ENCODE data around the gene NBPF1.
A peak's percentile ranks its signal among the peaks of the same experiment; 100 is the strongest.
"Not testable (repeated sequence)": the region's sequence is repeated elsewhere in the genome, so short reads cannot be mapped to it uniquely, and the experiment has no call there.

The NBPF1 gene

DNA sequence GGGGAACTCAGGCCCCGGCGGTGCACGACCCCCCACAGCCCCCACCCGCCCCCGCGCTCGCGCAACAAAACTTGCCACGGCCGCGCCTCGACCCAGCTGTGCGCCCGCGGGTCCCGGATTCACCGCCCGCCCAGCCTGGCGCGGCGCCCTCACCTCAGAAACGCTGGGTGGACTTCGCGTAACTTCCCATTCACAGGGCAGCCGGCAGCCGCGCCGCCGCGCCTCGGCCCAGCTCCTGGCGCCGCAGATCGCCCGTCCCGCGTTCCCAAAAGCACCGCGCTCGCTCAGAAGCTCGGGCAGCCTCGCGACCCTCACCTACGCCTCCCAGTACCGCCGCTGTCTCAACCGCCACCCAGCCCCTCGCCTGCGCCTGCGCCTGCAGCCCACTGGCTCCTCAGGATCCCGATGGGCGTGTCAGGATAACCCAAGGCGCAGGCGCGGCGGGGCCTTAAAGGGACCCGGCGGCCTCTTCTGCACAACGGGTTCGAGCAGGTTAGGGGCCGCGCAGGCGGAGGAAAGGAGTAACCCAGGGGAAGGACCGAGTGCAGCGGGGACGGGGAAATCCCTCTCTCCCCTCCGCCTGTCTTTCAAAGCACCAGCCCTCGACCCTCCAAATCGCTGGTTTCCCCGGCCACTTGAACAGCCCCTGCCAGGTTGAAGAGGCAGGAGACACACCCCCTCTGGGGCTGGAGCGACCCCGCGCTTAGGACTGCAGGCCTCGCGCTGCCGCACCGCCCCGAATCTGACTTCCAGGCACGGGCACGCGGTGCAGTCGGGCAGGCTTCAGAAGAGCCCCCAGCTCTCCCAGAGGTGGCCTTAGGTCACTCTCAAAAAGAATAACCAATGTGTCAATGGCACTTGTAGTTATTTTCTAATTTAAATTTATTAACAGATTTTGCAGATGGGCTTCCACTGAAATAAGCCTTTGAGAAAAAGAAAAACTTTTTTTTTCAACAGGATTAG lies at the start of gene NBPF1:
Gene NBPF1 (minus strand): TSS at position 380 of the 963 bp plus-strand sequence.
- TF ChIP-seq CTCF (IDR thresholded peaks at IDR 0.05; ENCODE audit: insufficient read depth, low read length, missing control alignments), result no peak
- POLR2A ChIA-PET, result interaction anchor here (1.4 kb wide), 2 partner anchors 9 to 11 kb away, joined by 3 read pairs; no protein-coding TSS in a partner anchor
- peak within 1 kb of the TSS; percentile 84 for H3K4me3 ChIP-seq (ENCODE audit: low read depth, low read length)
- peak; percentile 53 for DNase-seq (ENCODE audit: low read depth, low spot score)
- CTCF ChIA-PET, result interaction anchor here (0.9 to 7.4 kb wide), 9 partner anchors 8 to 86 kb away, joined by 3 to 71 read pairs (median 4); no protein-coding TSS in a partner anchor

DNA sequence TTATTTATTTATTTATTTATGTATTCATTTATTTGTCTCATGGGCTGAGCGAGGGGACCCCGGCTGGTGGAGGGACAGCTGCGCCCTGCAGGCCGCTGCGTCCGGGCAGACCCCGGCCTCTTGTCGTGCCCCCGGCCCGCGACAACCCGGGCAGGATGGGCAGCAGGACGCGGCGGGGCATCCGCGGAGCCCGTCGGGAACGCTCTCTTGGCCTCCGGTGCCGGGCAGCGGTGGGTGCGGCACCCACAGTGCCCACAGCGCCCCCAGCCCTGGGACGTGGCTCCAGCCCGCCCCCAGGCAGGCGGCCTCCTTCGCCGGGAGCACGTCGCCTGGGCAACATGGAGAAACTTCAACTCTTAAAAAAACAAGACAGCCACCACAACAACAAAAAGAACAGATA lies 44.9 kb upstream of the NBPF1 start:
- CTCF ChIA-PET; H3K4me3 ChIP-seq (ENCODE audit: low read depth, low read length); DNase-seq (ENCODE audit: low read depth, low spot score); POLR2A ChIA-PET: not testable (repeated sequence)

DNA sequence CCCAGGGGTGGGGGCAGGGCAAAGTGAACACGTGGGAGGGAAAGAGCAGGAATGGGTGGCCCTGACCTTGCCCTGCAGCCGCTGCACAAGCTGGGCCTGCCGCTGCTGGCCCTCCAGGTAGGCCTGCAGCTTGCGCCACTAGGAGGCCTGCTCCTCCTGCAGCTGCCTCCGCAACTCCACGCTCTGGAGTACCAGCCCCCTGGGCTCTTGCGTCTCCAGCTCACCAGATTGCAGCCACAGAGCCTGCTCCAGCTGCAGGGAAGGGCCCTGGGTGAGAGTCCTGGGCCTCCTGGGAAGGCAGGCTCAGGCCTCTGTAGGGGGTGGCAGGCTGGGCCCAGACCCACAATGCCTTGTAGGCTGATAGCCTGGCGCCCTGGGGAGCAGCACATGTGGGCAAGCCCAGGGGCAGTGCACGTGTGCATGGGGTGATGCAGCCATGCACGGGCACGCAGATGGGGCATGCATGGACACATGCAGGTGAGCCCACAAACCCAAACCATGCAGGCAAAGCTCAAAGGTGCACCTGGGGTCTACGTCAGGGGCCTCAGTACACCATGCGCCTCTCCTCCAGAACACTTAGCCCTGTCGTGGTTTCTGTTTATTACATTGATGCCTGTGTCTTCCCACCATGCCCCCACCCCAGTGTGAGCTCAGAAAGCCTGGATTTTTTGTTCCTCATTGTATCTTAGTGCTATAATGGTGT lies 43.8 kb upstream of the NBPF1 start:
- POLR2A ChIA-PET; DNase-seq (ENCODE audit: low read depth, low spot score); H3K4me3 ChIP-seq (ENCODE audit: low read depth, low read length); CTCF ChIA-PET: not testable (repeated sequence)

DNA sequence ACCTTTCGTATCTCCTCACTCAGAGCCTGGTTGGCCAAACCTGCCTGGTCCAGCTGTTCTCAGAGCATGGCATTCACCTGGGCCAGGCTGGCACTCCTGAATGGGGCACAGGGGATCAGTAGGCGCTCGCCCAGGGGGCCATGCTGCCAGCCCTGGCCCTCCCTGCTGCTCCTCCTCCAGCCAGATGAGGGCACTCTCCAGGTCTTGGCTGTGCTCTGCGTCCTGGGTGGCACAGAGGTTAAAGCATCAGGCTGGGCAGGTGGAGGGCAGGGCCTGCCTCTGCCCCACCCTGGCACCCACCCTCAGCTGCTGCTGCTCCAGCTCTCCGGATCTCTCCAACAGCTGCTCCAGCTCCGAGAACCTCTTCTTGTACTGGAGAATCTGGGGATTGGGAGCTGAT lies 43.2 kb upstream of the NBPF1 start:
- H3K4me3 ChIP-seq (ENCODE audit: low read depth, low read length); CTCF ChIA-PET; POLR2A ChIA-PET; DNase-seq (ENCODE audit: low read depth, low spot score): not testable (repeated sequence)

GRCh38 chr1:16651560-16651959 lies 38.2 kb upstream of the NBPF1 start:
- POLR2A ChIA-PET; H3K4me3 ChIP-seq (ENCODE audit: low read depth, low read length); CTCF ChIA-PET; DNase-seq (ENCODE audit: low read depth, low spot score): not testable (repeated sequence)

- POLR2A ChIA-PET; CTCF ChIA-PET; DNase-seq (ENCODE audit: low read depth, low spot score); H3K4me3 ChIP-seq (ENCODE audit: low read depth, low read length): not testable (repeated sequence)
Measured at GRCh38 chr1:16649960-16650359, 36.6 kb upstream of the NBPF1 start.

- CTCF ChIA-PET; POLR2A ChIA-PET; DNase-seq (ENCODE audit: low read depth, low spot score): not testable (repeated sequence)
Measured at GRCh38 chr1:16649390-16649789, 36.0 kb upstream of the NBPF1 start.

DNA sequence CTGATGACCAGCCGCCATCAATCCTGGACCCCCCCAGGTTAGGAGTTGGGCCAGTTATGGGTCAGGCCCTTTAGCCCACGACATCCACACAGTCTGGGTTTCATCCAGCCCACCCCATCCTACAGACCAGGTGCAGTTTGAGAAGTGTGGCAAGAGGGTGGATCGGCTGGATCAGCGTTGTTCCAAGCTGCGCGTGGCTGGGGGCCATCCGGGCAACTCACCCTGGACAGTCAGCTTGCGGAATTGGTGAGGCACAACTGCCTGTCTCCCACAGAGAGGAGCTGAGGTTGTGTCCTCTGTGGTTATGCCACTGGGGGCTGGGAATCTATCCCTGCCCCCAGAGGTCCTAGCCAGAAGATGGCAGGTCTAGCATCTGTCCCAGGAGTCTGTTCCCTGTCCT lies 35.4 kb upstream of the NBPF1 start:
- H3K4me3 ChIP-seq (ENCODE audit: low read depth, low read length); CTCF ChIA-PET; DNase-seq (ENCODE audit: low read depth, low spot score); POLR2A ChIA-PET: not testable (repeated sequence)

More at GRCh38 chr1:16649390-16649789, 36.0 kb upstream of the NBPF1 start:
- not testable (repeated sequence) for H3K4me3 ChIP-seq (ENCODE audit: low read depth, low read length)

- DNase-seq (ENCODE audit: low read depth, low spot score); H3K4me3 ChIP-seq (ENCODE audit: low read depth, low read length); POLR2A ChIA-PET; CTCF ChIA-PET: not testable (repeated sequence)
Measured at GRCh38 chr1:16648250-16648649, 34.9 kb upstream of the NBPF1 start.

- POLR2A ChIA-PET; CTCF ChIA-PET; DNase-seq (ENCODE audit: low read depth, low spot score); H3K4me3 ChIP-seq (ENCODE audit: low read depth, low read length): not testable (repeated sequence)
Measured at GRCh38 chr1:16647179-16648176, 34.1 kb upstream of the NBPF1 start.

- DNase-seq (ENCODE audit: low read depth, low spot score); CTCF ChIA-PET; POLR2A ChIA-PET; H3K4me3 ChIP-seq (ENCODE audit: low read depth, low read length): not testable (repeated sequence)
Measured at GRCh38 chr1:16646716-16647115, 33.4 kb upstream of the NBPF1 start.

DNA sequence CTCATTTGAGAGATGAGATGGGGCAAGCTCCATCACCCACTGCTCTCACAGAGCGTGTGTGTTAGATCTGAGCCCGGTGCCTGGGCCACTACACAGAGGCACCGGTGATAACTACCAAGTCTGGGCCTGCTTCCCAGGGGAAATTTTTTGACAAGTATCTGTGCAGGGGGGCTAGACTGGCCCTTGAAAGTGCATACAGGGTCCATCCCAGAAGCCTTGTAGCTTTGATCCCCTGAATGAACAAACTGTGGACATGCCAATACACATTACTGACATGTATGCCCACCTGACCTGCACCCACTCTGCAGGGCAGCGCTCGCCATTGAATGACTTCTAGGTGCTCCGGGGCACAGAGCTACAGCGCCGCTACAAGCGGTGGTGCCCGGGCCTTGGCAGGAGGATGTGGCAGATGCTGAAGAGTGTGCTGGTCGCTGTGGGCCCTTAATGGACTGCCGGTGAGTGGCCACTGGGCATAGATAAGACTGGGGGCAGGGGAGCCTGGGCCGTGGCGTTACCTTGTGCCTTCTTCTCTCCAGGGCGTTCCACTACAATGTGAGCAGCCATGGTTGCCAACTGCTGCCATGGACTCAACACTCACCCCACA lies 32.8 kb upstream of the NBPF1 start:
- DNase-seq (ENCODE audit: low read depth, low spot score); H3K4me3 ChIP-seq (ENCODE audit: low read depth, low read length); CTCF ChIA-PET; POLR2A ChIA-PET: not testable (repeated sequence)

GRCh38 chr1:16645271-16646060 lies 32.1 kb upstream of the NBPF1 start:
- H3K4me3 ChIP-seq (ENCODE audit: low read depth, low read length), result peak overlapping the region; percentile 100
- DNase-seq (ENCODE audit: low read depth, low spot score); POLR2A ChIA-PET: not testable (repeated sequence)
- CTCF ChIA-PET, result interaction anchor here (1.0 to 1.3 kb wide), 2 partner anchors 25 to 36 kb away, joined by 4 read pairs; no protein-coding TSS in a partner anchor

All from AG04449 (cell line).